Stimulated activated CD8-positive, alpha-beta memory T cell treated with anti-CD3 and anti-CD28 coated beads, Interleukin-4, amount 100 ng/mL, for 48 hours (primary cell): Measurements from ENCODE around the gene DENND1A.

Experiments used
- DNase-seq: peaks from one replicate; pipeline ENCODE4 v3.0.0-alpha.2; 2020

DENND1A gene

DNA sequence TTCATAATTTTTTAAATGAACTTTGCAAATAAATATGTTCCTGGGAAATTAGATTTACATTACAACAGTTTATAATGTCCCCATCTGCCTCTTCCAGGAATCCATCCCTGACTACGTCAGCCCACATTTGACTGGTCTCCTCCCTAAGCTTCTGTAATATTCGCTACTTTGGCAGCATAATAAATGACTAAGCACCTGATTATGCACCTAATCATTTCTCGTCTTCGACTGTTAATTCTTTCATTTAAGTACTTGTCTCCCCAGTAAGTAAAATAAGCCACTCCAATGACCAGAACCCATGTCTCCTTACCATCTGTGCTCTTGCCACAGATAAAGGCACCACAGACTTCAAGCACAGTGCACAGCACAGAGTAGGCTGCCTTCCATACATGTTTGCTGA lies 122.7 kb downstream of the DENND1A start:
- no peak for DNase-seq

- no peak for DNase-seq
Measured at GRCh38 chr9:123806829-123807228, 123.1 kb downstream of the DENND1A start.

DNA sequence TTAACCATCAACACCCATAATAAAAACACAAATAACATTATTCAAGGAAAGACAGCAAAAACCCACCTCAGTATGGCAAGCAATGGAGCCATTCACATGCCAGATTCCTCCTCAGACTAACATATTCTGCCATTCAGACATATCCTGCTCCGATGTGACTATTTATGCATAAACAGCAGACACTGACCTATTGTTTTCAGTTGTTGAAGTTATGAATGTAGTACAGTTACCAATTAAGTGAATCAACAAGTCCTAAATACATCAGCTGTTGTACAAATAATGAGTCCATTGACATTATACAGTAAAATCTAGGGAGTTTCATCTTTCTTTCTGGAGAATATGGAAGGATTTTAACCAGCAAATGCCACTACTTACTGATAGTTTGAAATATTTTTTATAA lies 131.7 kb downstream of the DENND1A start:
- no peak for DNase-seq

- DNase-seq = no peak
Measured at GRCh38 chr9:123796618-123797484, 133.1 kb downstream of the DENND1A start.

DNA sequence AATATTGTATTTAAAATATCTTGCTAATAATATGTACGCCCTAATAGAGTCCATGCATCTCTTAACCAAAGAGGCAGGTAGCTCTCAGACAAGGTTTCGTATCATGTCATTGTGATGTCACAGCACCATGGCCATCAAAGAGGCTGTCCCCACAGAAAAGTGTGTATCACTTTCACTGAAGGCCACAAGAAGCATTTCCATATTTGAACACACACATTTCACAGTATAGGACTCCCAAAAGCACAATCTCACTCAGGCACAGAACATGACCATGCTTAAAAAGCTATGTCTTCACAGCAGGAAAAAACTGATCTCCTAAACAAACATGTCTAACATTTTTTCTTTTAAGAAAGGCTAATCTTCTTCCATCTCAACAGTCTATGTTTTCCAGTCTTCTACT lies 133.8 kb downstream of the DENND1A start:
- DNase-seq = no peak

DNA sequence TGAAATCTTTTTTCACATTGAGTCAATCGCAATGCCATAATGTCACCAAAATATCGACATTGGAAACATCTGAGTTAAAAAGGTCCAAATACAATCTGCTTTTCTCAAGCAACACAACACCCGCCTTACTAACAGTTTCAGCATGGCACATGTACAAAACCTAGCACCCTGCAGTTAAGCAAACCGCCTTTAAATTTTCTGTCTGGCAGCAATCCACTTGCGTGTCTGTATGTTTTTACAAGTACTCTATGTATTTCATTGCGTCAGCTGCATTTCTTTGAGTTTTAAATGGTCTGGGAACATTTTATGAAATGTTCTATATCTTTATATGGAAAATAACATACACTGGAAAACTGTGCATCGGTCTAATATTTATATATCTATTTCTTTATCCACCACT lies 134.6 kb downstream of the DENND1A start:
- no peak for DNase-seq

- no peak for DNase-seq
Measured at GRCh38 chr9:123792501-123792900, 137.4 kb downstream of the DENND1A start.

DNA sequence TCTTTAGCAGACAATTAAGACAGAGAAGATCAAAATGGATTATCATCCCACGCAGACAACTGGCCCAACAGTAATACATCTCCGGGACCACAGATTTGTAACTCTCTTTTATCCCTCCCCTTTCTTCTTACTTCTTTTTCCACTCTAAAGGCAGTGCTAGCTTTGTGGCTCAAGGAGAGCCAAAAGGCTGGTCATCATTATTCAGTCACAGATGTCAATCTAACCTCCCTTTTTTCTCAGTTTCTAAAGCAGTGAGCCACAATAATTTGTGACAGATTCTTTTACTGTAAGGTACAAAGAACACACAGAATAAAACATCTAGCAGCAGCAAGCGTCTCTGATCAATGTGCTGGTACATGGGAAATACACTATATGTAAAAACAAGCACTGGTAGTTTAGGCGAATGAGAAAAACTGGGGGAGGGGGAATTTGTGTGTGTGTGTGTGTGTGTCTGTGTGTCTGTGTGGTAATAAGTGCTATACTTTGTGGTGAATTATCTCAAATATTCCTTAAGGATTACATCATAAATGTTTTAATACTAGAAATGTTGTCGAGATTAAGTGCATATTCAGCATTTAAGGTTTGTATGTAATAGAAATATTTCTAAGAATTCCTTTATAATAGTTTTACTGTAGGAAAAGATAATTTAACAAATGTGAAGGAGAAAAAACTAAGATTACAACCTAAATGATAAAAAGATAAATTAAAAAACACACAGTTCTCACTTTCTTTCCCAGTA lies 140.2 kb downstream of the DENND1A start:
- no peak for DNase-seq

DNA sequence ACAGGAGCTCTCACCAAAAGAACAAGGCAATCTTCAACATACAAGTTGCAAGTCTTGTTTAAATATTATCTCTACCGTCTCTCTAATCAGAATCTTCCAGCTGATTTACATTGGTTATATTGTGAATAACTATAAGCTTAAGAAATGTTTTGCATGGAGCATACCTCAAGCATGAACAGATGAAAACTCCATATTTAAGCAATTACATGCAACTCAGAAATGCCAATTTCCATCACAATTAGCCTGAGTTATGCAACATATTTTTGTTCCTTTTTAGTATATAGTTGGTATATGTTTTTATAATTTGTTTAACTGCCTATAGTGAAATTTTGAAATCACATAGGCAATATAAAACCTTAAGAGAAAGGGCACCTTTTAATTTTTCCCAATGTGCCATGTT lies 142.5 kb downstream of the DENND1A start:
- no peak for DNase-seq

- DNase-seq = no peak
Measured at GRCh38 chr9:123784518-123784917, 145.4 kb downstream of the DENND1A start.

GRCh38 chr9:123778232-123778902 lies 151.6 kb downstream of the DENND1A start:
- DNase-seq = no peak

- no peak for DNase-seq
Measured at GRCh38 chr9:123776708-123777537, 153.0 kb downstream of the DENND1A start.

DNA sequence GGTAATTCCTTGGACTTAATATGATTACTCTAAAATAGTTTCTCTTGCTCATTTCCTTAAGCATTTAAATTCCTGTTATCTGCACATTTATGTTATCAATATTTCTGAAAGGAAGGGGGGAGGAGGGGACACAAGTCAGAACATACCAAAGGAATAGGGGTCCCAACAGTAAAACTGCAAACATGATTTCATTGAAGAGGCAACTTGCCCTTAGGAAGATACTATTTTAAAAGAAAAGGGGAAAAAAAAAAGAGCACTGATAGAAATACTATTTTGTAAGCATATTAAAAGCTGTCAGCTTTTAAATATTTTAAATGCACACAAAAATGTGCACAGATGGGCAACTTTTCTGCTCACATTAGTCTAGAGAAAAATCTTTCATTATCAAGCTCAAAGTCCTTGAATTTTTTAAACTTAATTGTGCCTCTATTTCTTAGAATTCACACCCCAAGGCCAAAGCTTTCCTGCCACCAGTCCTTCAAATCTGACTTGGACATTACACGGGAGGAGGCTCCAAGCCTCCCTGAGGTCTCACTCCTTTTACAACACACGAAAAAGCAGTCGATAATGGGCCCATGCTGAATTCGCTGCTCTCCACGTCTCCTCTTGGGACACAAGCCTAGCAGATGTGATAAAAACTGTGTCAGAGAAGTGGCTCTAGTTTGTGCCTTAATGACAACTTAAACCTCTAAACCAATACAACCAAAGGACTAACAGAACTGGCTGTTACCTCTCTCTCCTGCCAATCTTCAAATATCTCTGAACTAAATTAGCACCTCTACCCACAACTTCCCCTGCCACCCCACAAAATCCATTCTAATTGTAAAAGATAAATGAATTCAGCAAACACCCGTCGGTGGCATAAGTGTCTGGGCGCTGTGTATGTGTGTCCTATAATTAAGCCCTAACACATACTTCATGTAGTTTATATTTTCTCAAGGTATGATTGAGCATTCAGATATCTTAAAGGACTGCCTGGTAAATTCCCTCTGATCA lies 154.3 kb downstream of the DENND1A start:
- DNase-seq = no peak

- DNase-seq = no peak
Measured at GRCh38 chr9:123773783-123774182, 156.1 kb downstream of the DENND1A start.

GRCh38 chr9:123772967-123773366 lies 157.0 kb downstream of the DENND1A start:
- no peak for DNase-seq

DNA sequence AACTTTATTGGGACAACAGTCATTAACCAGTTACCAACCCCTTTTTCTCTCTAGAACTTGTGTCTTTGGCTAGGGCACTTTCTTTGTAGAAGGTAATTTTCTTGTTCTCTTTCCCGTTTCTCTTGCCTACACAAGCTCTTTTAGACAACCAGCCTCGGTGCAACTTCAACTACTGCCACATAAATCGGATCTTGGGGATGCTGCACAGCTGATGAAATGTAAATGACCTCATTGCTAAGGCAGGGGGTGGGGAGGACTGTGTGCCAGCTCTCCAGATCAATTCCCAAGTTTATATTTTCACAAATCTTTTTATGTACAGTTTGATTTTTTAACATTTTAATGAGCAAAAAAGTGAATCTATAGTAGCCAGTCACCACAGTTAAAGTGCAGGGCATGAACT lies 157.6 kb downstream of the DENND1A start:
- no peak for DNase-seq

- DNase-seq = no peak
Measured at GRCh38 chr9:123771690-123772089, 158.2 kb downstream of the DENND1A start.

GRCh38 chr9:123769719-123770118 lies 160.2 kb downstream of the DENND1A start:
- DNase-seq = no peak

GRCh38 chr9:123763910-123764588 lies 165.9 kb downstream of the DENND1A start:
- DNase-seq = no peak

DNA sequence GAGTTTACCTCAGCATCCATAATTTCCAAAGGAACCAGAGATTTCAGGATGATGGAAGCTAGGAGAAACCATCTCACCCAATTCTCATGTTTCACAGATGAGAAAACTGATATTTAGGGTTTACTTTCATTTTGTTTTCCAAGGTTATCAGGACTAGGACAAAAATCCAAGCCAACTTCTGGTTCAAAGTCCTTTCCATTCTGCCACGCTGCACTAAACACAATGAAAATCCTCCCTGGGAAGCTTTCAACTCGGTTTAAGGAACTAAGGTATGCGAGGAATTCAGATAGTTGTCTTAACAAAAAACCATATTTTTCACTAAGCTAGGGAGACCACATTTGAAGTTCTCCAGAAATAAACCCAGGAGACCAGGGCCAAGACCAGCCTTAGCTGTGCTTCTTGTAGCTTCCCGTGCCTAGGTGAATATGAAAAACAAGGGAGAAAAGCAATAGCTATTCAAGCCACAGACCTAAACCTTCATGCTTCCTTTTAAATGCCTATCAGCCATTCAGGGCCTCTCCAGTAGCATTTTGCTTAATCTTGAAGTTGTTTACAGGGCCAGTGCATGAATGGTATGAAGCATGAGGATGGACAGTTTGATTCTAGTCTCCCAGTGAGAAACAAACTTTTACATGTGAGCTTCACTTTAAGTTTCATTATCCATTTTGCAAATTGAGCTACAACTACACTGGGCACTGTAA lies 167.9 kb downstream of the DENND1A start:
- DNase-seq = no peak
